IPS-15b (cell line): ENCODE results near the gene MSI2.

Source experiments
- H3K27me3 ChIP-seq: one replicate; pipeline ENCODE4 v1.6.1; 2013; ENCODE audit warnings: low read length; ENCODE audit not compliant: control insufficient read depth, insufficient read depth
- H3K36me3 ChIP-seq: one replicate; pipeline ENCODE4 v1.6.1; 2013; ENCODE audit warnings: low read length; ENCODE audit not compliant: control insufficient read depth, insufficient read depth
- H3K4me1 ChIP-seq: one replicate; pipeline ENCODE4 v1.6.1; 2013; ENCODE audit warnings: mild to moderate bottlenecking, low read length; ENCODE audit not compliant: control insufficient read depth, insufficient read depth
- H3K4me3 ChIP-seq: one replicate; pipeline ENCODE4 v1.5.1; 2013; ENCODE audit warnings: low read depth, low read length
- H3K9ac ChIP-seq: one replicate; pipeline ENCODE4 v1.6.1; 2013; ENCODE audit warnings: low read depth, mild to moderate bottlenecking, low read length
- H3K9me3 ChIP-seq: one replicate; pipeline ENCODE4 v1.6.1; 2013; ENCODE audit warnings: mild to moderate bottlenecking, low read length; ENCODE audit not compliant: control insufficient read depth, insufficient read depth

The MSI2 gene

DNA sequence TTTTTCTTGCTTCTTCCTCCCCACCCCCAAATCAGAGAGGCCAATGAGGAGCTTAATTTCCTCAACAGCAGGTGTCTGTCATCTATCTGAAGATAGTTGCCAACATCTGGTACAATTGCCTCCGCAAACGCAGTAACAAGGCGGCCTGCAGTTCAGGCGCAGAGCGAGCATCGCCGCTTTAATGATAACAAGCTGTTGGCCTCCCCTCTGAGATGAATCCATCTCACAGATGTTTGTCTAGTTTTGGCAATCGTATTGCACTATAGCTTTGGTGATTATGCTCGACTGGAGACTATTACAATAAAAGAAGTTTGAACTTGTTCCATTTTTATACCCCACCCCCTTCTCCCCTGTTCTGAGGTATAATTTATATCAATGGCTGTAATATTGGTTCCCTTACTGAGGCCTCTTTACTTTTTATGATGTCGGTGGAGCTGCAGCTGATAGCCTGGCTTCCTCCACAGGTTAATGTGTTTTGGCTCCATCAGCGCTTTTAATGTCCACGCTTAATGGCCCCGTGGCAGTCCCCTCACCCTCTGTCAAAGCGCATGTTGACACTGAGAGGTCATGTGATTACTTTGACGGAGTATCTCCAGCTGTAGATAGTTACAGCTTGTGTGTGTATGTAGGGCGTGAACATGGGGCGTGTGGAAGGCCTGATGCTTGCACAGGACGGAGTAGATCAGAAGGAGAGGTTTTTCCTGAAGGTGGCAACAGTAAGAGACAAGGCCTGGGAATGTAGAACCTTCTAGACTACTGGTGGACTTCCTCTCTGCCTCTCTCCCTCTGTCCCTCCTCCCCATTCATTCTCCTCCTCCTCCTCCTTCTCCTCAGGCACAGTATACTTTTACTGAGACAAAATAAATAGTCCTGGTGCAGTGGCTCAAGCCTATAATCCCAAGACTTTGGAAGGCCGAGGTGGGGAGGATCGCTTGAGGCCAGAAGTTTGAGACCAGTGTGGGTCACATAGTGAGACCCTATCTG lies 164.7 kb downstream of the MSI2 start:
- H3K27me3 ChIP-seq, result no peaks in the 10 kb centered on the region
- no peaks in the 10 kb centered on the region for H3K36me3 ChIP-seq
- H3K9me3 ChIP-seq, result no peaks in the 10 kb centered on the region
- no peak overlapping the region for H3K9ac ChIP-seq
- no peak overlapping the region for H3K4me3 ChIP-seq
- H3K4me1 ChIP-seq, result peaks cover 12% of the 10 kb centered on the region

DNA sequence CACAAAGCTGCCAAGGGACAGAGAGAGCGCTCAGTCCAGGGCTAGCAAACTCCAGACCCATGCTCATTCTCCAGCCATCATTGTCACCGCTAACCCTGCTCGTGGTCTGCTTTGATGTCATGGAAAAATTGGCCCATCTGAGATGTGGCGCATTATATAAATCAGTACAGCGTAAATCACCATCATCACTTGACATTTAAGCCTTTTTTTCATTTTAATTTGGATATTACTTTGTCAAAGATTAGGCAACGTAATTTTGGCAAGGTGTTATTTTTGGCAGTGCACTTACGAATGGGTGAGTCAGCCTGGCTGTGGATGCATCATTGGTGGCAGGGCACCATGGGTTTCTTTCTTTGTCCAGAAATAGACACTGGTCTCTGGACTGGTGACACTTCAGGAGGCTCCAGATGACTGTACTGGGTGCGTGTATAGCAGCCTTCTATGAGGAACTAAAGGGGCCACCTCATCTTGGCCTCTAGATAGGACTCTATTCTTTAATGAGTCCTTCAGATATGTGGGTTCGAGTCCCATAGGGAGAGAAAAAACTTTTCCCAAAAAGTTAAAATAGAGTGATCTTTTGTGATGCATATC lies 166.3 kb downstream of the MSI2 start:
- H3K27me3 ChIP-seq, result no peaks in the 10 kb centered on the region
- H3K4me1 ChIP-seq, result peaks cover 20% of the 10 kb centered on the region
- H3K9me3 ChIP-seq, result no peaks in the 10 kb centered on the region
- no peak overlapping the region for H3K9ac ChIP-seq
- H3K36me3 ChIP-seq, result no peaks in the 10 kb centered on the region
- H3K4me3 ChIP-seq, result no peak overlapping the region

DNA sequence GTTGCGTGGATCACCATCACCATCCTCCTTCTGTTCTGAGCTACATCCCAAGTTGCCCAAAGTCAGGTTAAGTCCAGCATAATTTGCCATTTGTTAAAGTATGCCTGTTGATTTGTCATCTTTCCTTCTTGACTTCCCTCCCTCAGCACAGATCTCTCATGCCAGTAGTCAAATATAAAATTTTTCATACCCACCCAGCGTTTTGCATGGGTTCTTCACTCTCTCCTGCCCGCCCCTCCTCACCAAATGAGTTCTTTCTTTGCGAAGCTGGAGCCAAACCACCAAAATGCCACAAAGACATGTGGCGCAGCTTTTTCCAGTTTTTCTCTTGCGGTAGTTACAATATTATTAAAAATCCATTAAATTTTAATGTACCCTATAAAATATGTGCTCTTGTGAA lies 167.2 kb downstream of the MSI2 start:
- no peaks in the 10 kb centered on the region for H3K9me3 ChIP-seq
- H3K4me1 ChIP-seq, result peaks cover 20% of the 10 kb centered on the region
- no peak overlapping the region for H3K9ac ChIP-seq
- no peaks in the 10 kb centered on the region for H3K36me3 ChIP-seq
- H3K27me3 ChIP-seq, result no peaks in the 10 kb centered on the region
- no peak overlapping the region for H3K4me3 ChIP-seq

DNA sequence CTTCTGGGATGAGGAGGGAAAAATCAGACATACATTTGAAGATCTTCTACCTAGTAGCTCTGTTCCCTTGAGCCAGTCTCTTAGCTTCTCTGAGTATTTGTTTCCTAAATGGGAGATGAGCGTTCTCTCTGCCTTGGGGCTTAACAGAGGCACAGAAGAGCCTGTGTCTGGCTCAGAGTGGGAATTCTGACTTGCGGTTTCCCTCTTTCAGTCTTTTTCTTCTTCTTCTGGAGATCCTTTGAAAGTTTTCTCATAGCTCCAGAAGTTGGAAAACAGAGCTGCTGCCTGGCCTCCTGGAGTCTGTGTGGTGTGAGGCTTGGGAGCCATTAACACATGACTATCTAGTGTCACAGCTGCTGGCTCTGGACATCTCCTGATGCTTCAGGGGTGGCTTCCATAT lies 167.9 kb downstream of the MSI2 start:
- H3K9me3 ChIP-seq, result no peaks in the 10 kb centered on the region
- H3K4me1 ChIP-seq, result peaks cover 20% of the 10 kb centered on the region
- H3K27me3 ChIP-seq, result no peaks in the 10 kb centered on the region
- H3K9ac ChIP-seq, result no peak overlapping the region
- no peaks in the 10 kb centered on the region for H3K36me3 ChIP-seq
- no peak overlapping the region for H3K4me3 ChIP-seq

DNA sequence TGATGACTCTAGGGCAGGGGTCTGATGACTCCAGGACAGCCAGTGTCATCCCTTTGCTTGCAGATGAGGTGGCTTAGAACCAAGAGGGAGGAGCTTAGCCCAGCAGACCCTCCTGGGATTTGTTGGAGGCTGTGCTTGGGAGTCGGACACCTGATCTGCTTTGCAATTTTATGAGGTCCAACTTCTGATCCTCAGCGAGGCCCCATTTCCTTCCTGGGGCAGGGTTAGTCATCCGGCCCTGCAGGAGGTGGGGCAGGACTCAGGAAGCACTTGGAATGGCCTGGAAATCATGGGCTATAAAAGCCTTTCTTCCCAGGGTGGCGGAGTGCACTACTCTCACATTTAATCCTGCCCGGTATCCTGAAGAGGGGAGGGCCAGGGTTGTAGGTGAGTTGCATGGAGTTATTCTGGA lies 168.5 kb downstream of the MSI2 start:
- H3K27me3 ChIP-seq, result no peaks in the 10 kb centered on the region
- H3K9ac ChIP-seq, result no peak overlapping the region
- H3K9me3 ChIP-seq, result no peaks in the 10 kb centered on the region
- H3K36me3 ChIP-seq, result no peaks in the 10 kb centered on the region
- peaks cover 20% of the 10 kb centered on the region for H3K4me1 ChIP-seq
- H3K4me3 ChIP-seq, result no peak overlapping the region

DNA sequence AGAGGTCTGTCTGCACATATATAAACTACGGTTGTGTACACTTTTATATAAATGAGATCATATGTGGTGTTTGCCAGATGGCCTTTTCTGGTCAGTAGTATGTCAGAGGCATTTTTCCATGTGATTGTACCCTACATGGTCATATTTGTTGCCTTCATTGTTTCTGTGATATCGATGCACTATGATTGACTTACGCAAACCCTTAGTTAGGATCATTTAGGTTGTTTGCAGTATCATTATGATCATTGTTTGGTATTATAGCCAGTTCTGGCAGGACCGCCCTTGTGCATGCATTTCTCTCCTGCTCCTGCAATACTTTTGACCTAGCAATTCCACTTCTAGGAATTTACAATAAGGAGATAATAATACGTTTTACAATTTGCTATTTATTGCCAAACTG lies 169.1 kb downstream of the MSI2 start:
- Histone ChIP-seq H3K4me3 (no peak overlapping the region), H3K9me3 (no peaks in the 10 kb centered on the region), H3K27me3 (no peaks in the 10 kb centered on the region), H3K36me3 (no peaks in the 10 kb centered on the region), H3K4me1 (peaks cover 20% of the 10 kb centered on the region), H3K9ac (no peak overlapping the region)

DNA sequence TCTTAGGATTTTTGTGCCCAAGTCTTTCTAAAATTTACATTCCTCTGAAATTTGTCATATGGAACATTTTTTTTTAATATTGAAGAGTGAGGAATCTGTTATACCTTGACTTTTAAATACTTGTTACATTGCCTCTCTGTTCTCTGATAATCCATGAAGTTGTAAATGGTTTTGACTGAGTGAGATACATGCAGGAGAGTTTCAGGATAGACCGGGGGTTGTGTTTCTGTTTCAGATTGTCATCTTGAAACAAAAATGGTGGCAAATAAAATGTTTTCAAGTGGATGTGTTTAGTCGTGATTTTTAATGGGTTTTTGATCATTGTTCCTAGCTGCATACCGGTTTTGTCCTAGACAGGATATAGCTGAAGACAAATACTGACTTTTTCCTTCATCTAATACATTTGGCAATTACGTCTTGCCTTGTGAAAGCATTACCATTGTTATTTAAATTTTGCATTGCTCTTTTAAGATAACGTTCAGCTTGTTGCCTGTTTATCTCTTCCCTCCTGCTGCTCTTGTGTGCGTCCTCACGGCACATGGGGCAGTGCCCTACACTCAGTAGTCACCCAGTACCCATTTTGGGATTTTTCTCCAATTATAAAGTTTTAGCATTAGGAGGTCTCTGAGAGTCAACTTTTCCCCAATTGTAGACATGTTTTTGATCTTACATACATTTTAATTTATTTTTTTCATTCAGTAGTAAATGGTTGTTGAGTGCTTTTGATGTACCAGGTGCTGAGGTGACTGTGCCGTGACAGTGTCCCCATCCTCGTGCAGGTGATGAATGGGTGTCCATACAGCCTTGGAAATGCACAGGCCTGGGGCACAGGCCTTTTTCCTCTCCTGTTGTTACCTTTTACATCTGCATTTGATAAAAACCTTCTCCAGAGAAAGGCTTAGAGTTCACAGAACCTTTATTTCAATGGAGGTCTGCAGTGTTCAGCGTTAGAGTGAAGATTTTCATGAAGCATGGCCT lies 169.9 kb downstream of the MSI2 start:
- Histone ChIP-seq H3K4me1 (peaks cover 20% of the 10 kb centered on the region), H3K9ac (no peak overlapping the region), H3K4me3 (no peak overlapping the region), H3K36me3 (no peaks in the 10 kb centered on the region), H3K27me3 (no peaks in the 10 kb centered on the region), H3K9me3 (no peaks in the 10 kb centered on the region)

DNA sequence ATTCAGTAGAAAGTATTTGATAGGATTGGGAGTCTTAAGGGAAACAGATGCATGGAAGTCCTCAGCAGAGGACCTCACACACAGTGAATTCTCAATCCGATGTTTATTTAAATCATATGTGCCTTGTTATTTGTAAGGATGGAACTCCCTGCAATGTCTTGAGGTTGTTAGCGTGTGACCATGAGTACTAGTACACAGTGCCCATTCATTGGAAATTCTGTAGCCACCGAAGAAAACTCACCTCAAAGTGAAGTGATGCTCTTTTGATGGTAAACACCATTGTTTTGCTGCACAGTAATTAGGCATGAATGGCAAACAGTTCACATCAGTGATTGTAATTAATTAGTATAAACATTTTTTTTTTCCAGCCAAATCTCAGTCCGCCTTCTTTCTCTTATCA lies 173.6 kb downstream of the MSI2 start:
- H3K4me1 ChIP-seq, result peaks cover 25% of the 10 kb centered on the region
- H3K27me3 ChIP-seq, result no peaks in the 10 kb centered on the region
- no peak overlapping the region for H3K9ac ChIP-seq
- no peak overlapping the region for H3K4me3 ChIP-seq
- H3K36me3 ChIP-seq, result no peaks in the 10 kb centered on the region
- H3K9me3 ChIP-seq, result no peaks in the 10 kb centered on the region

DNA sequence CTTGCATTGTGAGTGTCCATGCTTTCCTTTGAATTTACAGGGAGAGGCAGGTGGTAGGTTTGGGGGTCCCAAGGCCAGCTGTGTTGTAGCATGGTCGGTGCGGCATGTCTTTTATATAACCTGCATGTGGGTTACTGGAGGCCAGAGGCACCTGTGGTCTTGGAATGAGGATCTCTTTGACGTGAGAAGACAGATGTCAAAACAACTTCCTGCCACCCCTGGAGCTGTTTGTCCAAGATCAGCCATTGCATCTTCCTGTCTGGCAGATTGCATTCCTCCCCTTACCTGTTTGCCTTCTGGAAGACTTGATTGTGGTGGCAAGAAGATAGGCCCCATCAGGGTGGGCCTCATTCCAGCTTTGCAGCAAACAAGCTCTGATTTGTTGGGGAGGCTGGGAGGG lies 175.1 kb downstream of the MSI2 start:
- no peaks in the 10 kb centered on the region for H3K27me3 ChIP-seq
- no peak overlapping the region for H3K4me3 ChIP-seq
- no peaks in the 10 kb centered on the region for H3K36me3 ChIP-seq
- no peaks in the 10 kb centered on the region for H3K9me3 ChIP-seq
- no peak overlapping the region for H3K9ac ChIP-seq
- H3K4me1 ChIP-seq, result peaks cover 11% of the 10 kb centered on the region

DNA sequence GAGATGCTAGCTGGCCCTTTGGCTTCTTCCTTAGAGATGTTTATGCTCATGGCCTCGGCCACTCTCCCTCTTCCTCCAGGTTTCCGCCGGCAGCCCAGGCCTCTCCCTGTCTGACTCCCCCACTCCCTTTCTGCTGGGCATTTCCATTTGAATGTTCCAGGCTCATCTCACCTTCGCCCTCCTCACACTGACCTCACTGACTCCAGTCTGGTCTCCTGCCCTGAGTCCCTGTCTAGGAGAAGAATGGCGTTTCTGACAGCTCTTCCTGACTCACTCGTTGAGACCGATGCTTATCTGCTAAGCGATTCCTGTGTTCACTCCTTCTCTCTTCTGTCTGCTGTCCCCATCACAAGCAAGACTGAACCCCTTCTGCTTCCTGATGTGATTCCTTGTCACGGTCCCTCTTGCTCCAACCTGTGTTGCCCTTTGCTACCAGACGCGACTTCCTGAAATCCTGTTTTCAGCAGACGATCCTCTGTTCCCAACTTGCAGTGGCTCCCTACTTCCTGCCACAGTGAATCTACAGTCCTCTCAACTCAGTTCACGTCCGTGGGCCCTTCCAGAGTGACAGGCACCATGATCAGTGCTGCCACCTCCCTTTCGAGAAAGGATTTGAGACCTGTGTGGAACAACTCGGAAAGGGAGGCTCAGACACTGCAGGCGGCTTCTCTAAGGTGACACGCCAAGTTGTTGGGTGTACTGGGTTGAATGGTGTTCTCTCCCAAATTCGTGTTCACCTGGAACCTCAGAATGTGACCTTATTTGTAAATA lies 176.4 kb downstream of the MSI2 start:
- H3K27me3 ChIP-seq, result no peaks in the 10 kb centered on the region
- no peak overlapping the region for H3K4me3 ChIP-seq
- H3K4me1 ChIP-seq, result peaks cover 7% of the 10 kb centered on the region
- H3K9me3 ChIP-seq, result no peaks in the 10 kb centered on the region
- no peak overlapping the region for H3K9ac ChIP-seq
- no peaks in the 10 kb centered on the region for H3K36me3 ChIP-seq

DNA sequence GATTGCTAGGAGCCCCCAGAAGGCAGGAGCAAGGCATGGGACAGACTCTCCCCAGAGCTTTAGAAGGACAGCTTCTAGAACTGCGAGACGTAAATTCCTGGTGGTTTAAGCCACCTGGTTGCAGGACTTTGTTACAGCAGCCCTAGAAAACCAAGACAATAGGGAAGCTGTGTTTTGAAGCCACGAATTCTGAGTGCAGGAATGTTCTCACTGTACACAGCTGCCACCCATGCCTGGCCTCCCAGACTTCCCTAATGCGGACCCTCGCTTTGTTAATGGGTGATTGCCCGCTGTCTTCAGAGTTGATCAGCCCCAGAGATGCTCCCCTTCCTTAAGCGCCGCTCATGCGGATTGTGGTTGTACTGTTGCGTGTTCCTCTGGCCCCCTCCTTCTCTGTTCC lies 177.1 kb downstream of the MSI2 start:
- Histone ChIP-seq H3K4me3 (no peak overlapping the region), H3K9ac (no peak overlapping the region), H3K4me1 (peaks cover 7% of the 10 kb centered on the region), H3K9me3 (no peaks in the 10 kb centered on the region), H3K27me3 (no peaks in the 10 kb centered on the region), H3K36me3 (no peaks in the 10 kb centered on the region)
